ENCODE data around the gene ALPI.

Gene ALPI

DNA sequence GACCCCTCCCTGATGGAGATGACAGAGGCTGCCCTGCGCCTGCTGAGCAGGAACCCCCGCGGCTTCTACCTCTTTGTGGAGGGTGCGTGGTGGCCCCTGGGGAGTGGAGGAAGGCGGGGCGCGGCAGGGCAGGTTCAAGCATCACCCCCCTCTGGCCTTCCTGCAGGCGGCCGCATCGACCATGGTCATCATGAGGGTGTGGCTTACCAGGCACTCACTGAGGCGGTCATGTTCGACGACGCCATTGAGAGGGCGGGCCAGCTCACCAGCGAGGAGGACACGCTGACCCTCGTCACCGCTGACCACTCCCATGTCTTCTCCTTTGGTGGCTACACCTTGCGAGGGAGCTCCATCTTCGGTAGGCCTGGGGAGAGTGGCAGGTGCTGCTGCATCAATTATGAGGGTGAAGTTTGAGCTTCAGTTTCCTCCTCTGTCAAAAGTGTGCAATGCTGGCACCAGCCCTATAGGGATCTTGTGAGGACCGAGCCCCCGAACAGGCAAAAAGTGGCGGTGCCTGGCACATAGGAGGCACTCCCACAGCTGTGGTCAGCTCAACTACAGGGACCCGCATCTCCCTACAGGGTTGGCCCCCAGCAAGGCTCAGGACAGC is 2.2 kb downstream of the ALPI start:
- in situ Hi-C loops (cut with MboI; ENCODE audit: low sequenced_read_pairs): no loop called here

DNA sequence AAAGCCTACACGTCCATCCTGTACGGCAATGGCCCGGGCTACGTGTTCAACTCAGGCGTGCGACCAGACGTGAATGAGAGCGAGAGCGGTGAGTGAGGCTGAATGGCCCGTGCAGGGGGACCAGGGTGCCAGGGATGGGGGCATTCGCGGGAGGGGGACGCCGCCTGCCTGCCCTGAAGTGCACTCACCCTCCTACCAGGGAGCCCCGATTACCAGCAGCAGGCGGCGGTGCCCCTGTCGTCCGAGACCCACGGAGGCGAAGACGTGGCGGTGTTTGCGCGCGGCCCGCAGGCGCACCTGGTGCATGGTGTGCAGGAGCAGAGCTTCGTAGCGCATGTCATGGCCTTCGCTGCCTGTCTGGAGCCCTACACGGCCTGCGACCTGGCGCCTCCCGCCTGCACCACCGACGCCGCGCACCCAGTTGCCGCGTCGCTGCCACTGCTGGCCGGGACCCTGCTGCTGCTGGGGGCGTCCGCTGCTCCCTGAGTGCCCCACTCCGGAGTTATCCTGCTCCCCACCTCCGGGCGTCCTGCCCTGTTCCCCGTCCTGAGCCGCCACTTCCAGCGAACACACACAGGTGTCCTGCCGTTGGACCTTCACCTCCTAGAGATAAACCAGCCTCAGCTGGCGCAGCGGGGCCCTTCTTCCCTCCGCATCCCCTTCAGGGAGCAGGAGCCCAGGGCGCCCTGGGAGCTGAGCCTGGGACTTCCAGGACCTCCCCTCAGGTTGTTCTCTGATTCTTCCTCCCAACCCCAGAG is 2.9 kb downstream of the ALPI start:
- in situ Hi-C loops (cut with MboI; ENCODE audit: low sequenced_read_pairs): no loop called here

DNA sequence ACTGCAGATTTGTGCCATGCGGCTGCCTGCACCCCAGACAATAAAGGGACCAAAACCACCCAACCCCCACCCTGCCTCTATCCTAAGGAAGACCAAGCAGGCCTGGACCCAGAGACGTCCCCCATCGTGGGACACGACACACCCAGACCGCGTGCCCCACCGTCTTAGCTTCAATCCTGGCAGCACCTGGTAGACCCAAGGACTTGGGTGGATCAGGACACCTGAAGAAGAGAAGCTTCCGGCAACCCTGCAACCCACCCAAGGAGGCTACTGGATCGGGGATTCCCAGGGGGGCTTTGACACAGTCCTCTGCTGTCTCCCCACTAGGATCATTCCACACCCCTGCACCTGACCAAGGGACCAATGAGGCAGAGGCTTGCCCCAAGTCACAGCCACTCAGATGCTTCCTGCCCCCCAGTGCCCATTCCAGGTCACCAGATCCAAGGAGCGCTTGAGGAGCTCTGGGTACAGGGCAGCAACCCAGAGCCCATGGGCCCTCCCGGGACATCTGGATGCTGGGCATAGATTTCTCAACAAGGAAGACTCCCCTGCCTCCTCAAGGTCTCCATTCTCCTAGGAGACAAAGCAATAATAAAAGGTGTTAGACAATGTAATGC is 3.6 kb downstream of the ALPI start:
- in situ Hi-C loops (cut with MboI; ENCODE audit: low sequenced_read_pairs): no loop called here

DNA sequence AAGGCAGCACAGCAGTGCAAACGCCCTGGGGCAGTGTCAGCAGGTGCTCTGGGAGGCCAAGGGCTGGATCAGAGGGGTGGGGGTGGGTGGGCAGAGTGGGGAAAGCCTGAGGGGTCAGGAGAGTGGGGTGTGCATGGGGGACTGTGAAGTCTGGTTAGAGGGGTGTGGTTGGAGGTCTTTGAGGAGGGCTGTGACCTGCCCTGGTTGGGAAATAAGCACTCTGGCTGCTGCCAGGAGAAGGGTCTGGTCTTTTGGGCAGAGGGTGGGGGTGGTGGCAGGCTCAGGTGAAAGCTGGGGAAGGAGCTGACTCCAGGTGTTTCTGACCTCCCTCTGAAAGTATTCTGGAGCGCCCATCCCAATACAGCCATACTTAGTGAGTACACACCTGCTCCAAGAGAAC is 4.2 kb downstream of the ALPI start:
- in situ Hi-C loops (cut with MboI; ENCODE audit: low sequenced_read_pairs): no loop called here

DNA sequence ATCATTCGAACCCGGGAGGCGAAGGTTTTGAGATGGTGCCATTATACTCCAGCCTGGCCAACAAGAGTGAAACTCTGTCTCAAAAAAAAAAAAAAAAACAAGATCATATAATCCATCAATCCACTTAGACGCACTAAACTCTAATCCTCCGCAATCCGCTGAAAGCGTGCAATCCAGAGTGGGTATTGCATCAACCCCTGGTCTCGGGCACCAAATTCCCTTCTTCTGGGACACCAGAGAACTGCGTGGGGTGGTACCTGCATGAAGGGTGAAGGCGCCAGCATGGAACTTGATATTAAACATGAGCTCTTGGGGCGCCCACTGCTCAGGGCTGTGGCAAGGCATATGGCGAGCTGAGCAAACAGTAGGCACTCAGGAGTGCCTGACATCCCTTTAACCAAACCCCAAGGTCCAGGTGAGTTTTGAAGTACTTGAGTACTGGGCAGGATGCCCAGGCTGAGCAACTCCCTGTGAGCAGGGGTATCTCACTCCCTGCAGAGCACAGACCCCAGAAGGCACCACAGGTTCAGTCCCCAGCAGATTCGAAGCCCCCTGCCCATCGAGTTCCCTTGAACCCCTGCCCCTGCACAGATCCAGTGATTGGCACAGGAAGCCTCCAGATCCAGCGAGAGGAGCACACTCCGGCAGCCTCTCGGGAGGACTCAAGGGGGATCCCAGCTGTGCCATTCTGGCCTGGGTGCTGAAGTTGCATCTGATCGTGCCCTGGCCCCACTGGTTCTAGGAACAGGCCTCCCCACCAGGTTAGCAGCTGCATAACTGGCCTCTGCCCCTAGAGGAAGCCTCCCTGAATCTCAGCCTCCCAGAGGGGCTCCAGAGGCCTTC is 8.0 kb downstream of the ALPI start:
- in situ Hi-C loops (cut with MboI; ENCODE audit: low sequenced_read_pairs): no loop called here

DNA sequence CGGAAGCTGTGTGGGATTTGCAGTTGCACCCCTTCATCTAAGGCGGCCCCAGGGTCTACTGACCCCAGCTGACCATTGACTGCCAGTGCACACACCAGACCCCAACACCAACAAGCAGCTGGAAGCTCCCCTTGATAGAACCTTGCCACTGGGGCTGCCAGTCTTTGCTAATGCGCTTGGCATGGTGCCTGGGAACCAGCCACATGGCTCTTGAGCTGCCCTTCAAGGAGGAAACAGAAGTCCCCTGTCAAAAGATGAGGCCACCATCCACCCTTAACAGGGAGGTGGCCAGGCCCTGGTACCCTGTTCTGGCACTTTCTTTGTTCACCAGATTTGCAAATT is 8.6 kb downstream of the ALPI start:
- in situ Hi-C loops (cut with MboI; ENCODE audit: low sequenced_read_pairs): no loop called here

DNA sequence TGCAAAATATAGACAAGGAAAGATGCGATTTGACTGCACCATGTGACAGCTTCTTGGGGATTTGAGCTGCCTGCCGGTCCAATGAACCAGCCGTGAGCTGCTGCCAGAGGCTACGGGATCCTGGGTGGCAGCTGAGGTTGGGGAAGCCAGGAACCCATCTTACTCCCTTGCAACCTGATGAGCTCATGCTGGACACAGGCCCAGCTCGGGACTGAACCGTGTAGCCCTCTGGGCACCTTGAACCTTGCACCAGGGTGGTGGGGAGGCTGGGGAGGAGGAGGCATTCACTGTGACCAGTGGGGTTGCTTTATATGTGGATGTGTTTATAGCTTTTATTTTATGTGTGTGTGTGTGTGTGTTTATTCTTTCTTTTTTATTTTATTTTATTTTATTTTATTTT is 9.1 kb downstream of the ALPI start:
- in situ Hi-C loops (cut with MboI; ENCODE audit: low sequenced_read_pairs): no loop called here

DNA sequence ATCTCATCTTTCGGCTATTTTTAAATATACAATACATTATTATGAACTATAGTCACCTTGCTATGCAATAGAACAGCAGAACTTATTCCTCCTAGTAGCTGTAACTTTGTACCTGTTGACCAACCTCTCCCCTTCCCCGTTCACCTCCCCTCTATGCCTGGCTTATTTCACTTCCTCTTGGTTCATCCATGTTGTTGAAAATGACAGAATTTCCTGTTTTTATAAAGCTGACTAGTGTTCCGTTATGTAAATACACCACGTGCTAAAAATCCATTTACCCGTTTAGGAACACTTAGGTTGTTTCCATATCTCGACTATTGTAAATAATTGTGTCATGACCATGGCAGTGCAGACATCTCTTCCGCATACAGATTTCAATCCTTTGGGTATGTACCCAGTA is 10.3 kb downstream of the ALPI start:
- in situ Hi-C loops (cut with MboI; ENCODE audit: low sequenced_read_pairs): no loop called here

DNA sequence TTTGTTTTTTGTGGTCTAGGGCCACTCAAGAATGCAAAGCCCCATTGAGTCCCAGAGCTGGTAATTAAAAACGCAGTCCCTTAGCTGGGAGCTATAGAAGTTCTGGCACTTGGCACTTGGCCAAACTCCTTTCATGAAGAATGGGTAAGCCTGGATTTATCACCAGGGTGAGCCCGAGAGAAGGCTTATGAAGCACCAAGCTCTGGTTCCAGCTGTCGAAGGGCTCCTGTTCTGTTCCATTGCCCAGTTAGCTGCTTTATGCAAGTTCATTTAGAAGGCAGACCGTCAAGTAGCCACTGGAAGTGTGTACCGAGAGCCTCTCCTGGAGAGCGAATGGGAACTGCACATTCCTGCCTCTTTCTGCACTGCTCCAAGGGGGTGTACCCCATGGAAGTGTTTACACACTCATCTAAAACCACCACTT is 17.5 kb downstream of the ALPI start:
- in situ Hi-C loops (cut with MboI; ENCODE audit: low sequenced_read_pairs): no loop called here

DNA sequence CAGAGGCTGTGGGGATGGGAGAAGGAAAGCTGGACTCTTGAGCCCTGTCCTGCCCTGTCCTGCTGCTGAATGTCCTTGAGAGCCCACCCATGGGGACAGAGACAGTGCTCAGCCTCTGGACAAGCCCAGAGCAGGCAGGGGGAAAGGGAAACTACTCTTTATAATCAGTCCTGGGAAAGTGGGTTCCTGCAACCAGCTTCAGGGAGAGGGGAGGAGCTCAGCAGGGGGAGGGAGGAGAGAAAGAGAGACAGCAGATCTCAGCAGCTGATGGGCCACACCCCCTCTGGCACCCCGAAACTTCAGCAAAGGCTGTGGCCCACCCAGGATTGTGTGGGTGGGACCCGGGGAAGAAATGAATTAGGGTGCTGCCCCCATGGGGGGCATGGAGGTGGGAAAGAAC is 20.1 kb downstream of the ALPI start:
- in situ Hi-C loops (cut with MboI; ENCODE audit: low sequenced_read_pairs): no loop called here

DNA sequence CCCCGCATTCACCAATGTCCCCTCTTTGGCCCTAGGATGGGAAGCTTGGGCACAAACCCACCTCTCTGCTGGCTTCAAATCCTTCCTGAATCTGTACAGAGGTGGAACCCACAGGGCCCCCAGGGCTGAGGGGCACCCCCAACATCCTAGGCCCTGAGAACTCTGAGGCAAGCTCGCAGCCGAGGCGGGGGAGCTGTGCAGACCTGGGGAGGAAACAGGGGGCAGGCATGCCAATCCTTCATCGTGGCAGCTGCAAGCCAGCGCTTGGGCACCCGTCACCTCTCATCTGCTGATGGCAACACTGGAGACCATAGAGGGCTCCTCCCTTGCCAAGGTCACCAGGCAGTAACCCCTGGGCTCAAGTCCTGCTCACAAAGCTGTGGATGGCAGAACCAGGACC is 20.8 kb downstream of the ALPI start:
- in situ Hi-C loops (cut with MboI; ENCODE audit: low sequenced_read_pairs): no loop called here

DNA sequence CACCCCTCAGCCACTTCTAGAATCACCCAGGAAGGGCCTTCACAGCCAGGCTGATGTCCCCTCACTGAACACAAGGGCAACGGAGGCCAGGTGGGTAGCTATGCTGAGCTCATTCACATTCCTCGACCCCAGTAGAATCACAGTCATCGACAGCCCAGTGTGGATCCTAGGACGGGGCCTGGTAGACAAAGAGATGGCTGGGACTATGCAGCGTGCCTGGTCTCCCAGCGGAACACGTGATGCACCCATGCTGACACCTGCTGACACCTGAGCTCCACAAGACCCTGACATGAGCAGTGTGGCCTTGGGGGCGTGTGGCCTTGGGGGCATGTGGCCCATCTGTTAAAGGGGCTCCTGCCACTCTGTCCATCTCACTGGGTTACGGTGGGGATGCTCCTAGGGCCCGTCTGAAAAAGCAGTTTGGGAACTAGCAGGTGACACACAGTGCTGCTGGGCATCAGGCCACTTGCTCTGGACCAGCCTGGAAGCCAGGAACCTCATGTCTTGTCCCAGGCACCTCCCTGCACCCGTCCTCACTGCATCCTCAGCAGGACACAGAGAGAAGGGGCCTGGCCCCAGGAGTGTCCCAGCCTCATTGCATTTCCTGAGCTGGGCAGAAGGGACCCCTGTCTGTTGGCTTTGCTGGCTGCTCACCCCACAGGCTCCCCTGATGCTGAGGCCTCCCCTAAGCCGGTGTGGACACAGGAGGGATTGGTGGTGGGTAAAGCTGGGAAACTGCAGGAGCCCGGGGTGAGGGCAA is 22.0 kb downstream of the ALPI start:
- in situ Hi-C loops (cut with MboI; ENCODE audit: low sequenced_read_pairs): no loop called here

DNA sequence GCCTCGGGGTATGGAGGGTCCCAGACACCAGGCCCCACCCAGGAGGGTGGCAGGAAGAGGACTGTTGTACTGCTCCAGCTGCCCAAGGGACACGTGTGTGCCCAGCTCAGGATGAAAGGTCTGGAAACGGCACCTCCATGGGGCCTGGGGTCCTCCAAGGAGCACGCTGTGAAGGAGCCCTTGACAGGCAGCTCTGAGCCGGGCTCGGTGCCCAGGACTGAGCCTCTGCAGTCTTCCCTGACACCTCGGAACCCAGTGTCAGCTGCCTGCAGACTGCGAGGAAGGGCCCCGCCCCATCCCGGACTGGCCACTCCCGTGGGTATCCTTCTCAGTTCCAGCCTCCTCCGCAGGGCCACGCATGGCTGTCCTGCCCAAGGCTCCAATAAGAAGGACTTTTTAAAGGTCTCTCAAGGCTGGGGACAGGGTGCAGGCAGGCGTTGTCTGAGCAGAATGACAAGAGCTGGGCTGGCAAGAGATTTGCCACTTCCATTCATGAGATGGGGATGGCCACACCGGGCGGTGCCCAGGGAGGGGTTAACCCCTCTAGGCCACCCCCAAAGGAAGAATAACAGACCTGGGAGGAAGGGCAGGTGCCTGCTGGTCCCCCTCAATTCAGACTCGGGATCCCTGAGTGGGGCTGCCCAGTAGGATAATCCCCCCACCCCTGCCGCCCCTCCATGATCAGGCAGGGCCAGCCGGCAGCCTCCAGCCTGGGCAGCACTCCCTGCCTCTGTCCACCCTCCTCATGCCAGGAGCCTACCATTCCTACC is 22.8 kb downstream of the ALPI start:
- in situ Hi-C loops (cut with MboI; ENCODE audit: low sequenced_read_pairs): no loop called here

DNA sequence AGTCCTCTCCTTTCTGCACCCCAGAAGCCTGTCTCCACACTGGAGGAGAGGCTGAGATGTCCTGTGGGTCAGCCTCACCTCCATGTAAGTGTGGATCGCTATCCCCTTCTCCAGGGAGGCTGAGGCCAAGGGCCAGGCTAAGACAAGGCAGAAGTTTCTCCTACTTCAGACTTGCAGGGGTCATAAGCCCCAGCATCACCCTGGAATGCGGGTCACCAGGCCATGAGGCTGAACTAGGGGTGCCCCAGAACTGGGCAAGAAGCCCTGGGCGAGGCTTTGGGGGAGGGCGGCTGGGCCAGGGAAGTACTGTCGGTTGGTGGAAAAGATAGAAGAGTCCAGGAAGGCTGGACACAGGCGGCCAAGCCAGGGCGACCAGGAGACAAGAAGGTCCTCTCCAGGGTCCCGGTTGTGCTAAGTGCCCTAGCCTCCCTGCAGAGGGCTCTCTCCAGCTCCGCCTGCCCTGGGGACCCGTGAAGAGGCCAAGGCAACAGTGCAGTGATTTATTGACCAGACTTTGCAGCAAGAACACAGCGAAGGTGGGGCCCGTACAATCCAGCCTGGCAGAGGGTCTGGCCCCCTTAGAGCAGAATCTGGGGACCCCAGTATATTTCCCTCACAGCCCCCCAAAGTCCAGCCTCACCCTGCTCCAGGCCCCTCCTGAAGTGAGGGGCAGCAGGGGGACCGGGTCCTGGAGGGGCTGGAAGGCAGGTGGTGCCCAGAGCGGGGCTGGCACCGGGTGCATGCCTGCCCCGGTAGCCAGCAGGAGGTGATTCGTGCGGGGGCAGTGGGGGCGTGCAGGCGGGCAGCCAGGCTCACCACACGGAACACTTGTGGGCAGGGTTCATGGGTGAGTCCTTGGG is 23.6 kb downstream of the ALPI start:
- in situ Hi-C loops (cut with MboI; ENCODE audit: low sequenced_read_pairs): no loop called here

DNA sequence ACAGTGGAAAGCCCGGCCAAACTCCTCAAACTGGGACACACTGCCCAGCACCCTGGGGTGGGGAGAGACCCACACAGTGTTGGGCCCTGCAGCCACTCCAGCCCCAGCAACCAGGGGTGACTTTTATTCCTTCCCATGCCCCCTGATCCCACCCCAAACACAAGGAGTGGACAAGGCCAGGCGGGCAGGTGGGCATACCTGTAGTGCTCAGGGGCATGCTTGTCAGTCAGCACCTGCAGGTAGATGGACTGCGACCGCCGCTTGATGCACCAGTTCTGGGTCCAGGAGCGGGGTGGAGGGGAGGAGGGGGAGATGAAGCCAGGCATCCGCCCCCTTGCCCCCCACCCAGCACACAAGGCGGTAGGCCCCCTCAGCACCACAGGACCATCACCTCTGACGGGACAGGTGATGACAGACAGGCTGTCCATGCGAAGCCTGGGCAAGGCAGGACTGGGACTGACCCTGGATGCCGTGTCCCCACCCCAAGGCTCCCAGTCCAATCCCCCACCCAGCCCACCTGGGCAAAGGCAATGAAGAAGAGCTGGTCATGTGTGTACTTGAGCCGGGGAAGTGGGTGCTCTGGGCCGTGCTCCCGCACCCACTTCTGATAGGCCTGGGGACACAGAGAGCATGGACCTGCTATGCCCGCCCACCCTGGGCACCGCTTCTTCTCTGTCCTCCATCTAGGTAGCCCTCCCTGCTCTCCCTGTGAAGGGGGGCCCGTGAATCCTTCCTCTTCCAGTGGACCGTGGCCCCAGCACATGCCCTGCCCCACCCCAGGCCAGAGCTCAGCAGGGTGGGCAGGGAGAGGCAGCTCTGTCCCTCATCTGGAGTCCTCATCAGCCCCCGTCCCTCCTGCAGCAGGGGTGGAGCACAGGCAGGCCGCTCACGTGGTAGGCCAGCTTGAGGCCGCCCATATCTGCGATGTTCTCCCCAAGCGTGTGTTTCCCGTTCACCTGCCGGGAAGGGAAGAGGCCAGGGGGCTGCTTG is 24.5 kb downstream of the ALPI start:
- in situ Hi-C loops (cut with MboI; ENCODE audit: low sequenced_read_pairs): no loop called here

DNA sequence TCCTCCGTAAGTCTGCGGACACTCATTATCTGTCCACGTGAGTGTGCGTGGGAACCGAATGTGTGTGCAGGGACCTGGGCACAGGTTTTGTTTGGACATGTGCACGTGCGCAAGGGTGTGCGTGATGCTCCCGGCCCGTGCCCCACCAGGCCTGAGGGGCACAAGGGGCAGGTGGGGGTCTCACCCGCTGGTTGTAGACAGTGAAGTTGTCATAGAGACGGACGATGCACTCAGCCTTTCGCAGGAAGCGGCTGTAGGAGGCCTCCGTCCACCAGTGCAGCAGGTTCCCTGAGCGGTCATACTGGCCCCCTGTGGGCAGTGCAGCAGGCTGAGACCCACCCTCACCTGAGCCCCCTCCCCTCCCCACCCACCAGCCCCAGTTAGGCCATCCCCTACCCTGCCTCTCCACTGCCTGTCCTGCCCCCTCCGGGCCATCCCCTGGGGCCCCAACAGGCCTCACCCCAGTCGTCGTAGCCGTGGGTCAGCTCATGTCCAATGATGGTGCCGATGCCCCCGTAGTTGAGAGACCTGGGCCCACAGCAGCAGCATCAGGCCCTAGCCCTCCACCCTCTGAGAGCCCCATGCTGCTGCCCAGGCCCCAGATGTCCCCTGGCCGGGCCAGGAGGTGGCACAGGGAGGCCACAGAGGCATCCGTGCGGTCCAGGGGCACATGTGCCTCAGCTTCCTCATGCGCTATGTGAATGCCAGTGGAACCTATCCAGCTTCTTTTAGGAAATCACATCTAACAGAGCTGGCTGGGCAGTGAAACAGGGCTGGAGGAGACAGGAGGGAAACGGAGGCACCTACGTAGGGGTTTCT is 25.6 kb downstream of the ALPI start:
- in situ Hi-C loops (cut with MboI; ENCODE audit: low sequenced_read_pairs): no loop called here
